OCI-LY1 (cell line): Measurements from ENCODE around the gene FADS6.

Experiments
- H2AFZ ChIP-seq: fragments of 200-600 bp; sonication (generic), shearing (Covaris generic); 2 replicates; pipeline ENCODE4 v1.6.0; 2014; ENCODE audit warnings: antibody characterized with exemption, mild to moderate bottlenecking, low read length
- H3F3A ChIP-seq: fragments of 200-600 bp; sonication (generic), shearing (Covaris generic); 2 replicates; pipeline ENCODE4 v1.6.0; 2014; ENCODE audit warnings: mild to moderate bottlenecking, antibody characterized with exemption, low read length, moderate library complexity; ENCODE audit not compliant: insufficient read depth
- H3K27ac ChIP-seq: fragments of 200-600 bp; sonication (generic); 2 replicates; pipeline ENCODE4 v1.5.1; 2014; ENCODE audit warnings: low read length, mixed run types, mild to moderate bottlenecking, low read depth; ENCODE audit not compliant: poor library complexity, severe bottlenecking
- H3K27me3 ChIP-seq: fragments of 200-600 bp; sonication (generic); 2 replicates; pipeline ENCODE4 v1.6.0; 2014; ENCODE audit warnings: antibody characterized with exemption, mild to moderate bottlenecking, low read length, moderate library complexity; ENCODE audit not compliant: insufficient read depth
- H3K36me3 ChIP-seq: fragments of 200-600 bp; sonication (generic); 2 replicates; pipeline ENCODE4 v1.6.1; 2014; ENCODE audit warnings: mild to moderate bottlenecking, antibody characterized with exemption, low read length, moderate library complexity, mixed read lengths; ENCODE audit not compliant: insufficient read depth
- H3K4me1 ChIP-seq: fragments of 200-600 bp; sonication (generic); 2 replicates; pipeline ENCODE4 v1.5.1; 2014; ENCODE audit warnings: mild to moderate bottlenecking, low read length, moderate library complexity; ENCODE audit not compliant: insufficient read depth, severe bottlenecking
- H3K4me2 ChIP-seq: fragments of 200-600 bp; sonication (generic), shearing (Covaris generic); 2 replicates; pipeline ENCODE4 v1.6.1; 2014; ENCODE audit warnings: low read length
- H3K4me3 ChIP-seq: fragments of 200-600 bp; sonication (generic); 2 replicates; pipeline ENCODE4 v1.5.1; 2014; ENCODE audit warnings: low read length, low read depth, mild to moderate bottlenecking, mixed read lengths; ENCODE audit not compliant: poor library complexity, severe bottlenecking
- H3K79me2 ChIP-seq: fragments of 200-600 bp; shearing (Covaris generic); 2 replicates; pipeline ENCODE4 v1.6.1; 2016; ENCODE audit warnings: mixed run types, low read length, mixed read lengths; ENCODE audit not compliant: insufficient read depth
- H3K9ac ChIP-seq: fragments of 200-600 bp; sonication (generic), shearing (Covaris generic); 2 replicates; pipeline ENCODE4 v1.6.1; 2014; ENCODE audit warnings: mild to moderate bottlenecking, low read length, mixed read lengths
- H3K9me2 ChIP-seq: fragments of 200-600 bp; sonication (generic), shearing (Covaris generic); 2 replicates; pipeline ENCODE4 v1.6.1; 2014; ENCODE audit warnings: low read depth, mild to moderate bottlenecking, low read length, mixed read lengths
- H3K9me3 ChIP-seq: fragments of 200-600 bp; shearing (Covaris generic); 2 replicates; pipeline ENCODE4 v1.6.1; 2014; ENCODE audit warnings: low read length, mixed read lengths
- H4K20me1 ChIP-seq: fragments of 200-600 bp; sonication (generic), shearing (Covaris generic); 2 replicates; pipeline ENCODE4 v1.6.0; 2016; ENCODE audit warnings: mild to moderate bottlenecking, low read length; ENCODE audit not compliant: insufficient read depth
- CTCF ChIP-seq: fragments of 200-600 bp; sonication (generic), shearing (Covaris generic); IDR thresholded peaks from 2 replicates; pipeline ENCODE4 v1.5.1; 2017; ENCODE audit warnings: mild to moderate bottlenecking, antibody characterized with exemption, low read length, moderate library complexity, mixed read lengths
- EZH2 ChIP-seq: fragments of 200-600 bp; sonication (generic), shearing (Covaris generic); IDR thresholded peaks from 2 replicates; pipeline ENCODE4 v1.8.0; 2017; ENCODE audit warnings: borderline replicate concordance, mixed run types, mild to moderate bottlenecking, antibody characterized with exemption, low read length, moderate library complexity, mixed read lengths

FADS6 gene

GRCh38 chr17:74866198-74866835 is 27.1 kb downstream of the FADS6 start:
- no peak overlapping the region for H3K27ac ChIP-seq
- H3K79me2 ChIP-seq, result no peaks in the 10 kb centered on the region
- H3K4me3 ChIP-seq, result no peak overlapping the region
- H3K27me3 ChIP-seq, result no peaks in the 10 kb centered on the region; the same call in 1 of the 2 replicates
- H3K9me3 ChIP-seq, result no peaks in the 10 kb centered on the region
- H4K20me1 ChIP-seq, result no peaks in the 10 kb centered on the region
- no peaks in the 10 kb centered on the region for H3F3A ChIP-seq
- H3K4me2 ChIP-seq, result no peak overlapping the region
- H3K36me3 ChIP-seq, result no peaks in the 10 kb centered on the region
- no peak overlapping the region for H2AFZ ChIP-seq
- H3K9ac ChIP-seq, result no peak overlapping the region
- H3K4me1 ChIP-seq, result no peaks in the 10 kb centered on the region
- no peak for TF ChIP-seq CTCF
- TF ChIP-seq EZH2, result no peak
- no peaks in the 10 kb centered on the region for H3K9me2 ChIP-seq

- Histone ChIP-seq H3K27me3 (no peaks in the 10 kb centered on the region; the same call in 1 of the 2 replicates), H3K79me2 (no peaks in the 10 kb centered on the region), H2AFZ (no peak overlapping the region), H3F3A (no peaks in the 10 kb centered on the region), H3K9me2 (no peaks in the 10 kb centered on the region), H3K4me3 (no peak overlapping the region), H3K4me2 (no peak overlapping the region), H3K9ac (no peak overlapping the region), H3K9me3 (no peaks in the 10 kb centered on the region), H4K20me1 (no peaks in the 10 kb centered on the region), H3K36me3 (no peaks in the 10 kb centered on the region), H3K27ac (no peak overlapping the region), H3K4me1 (no peaks in the 10 kb centered on the region)
- no peak for TF ChIP-seq EZH2
- peak; percentile 12; the same call in 1 of the 2 replicates for TF ChIP-seq CTCF
Observed at GRCh38 chr17:74865504-74866197, 27.8 kb downstream of the FADS6 start.

- H2AFZ ChIP-seq, result no peak overlapping the region
- no peaks in the 10 kb centered on the region for H3K36me3 ChIP-seq
- H3K9me2 ChIP-seq, result no peaks in the 10 kb centered on the region
- no peaks in the 10 kb centered on the region; the same call in 1 of the 2 replicates for H3K27me3 ChIP-seq
- H4K20me1 ChIP-seq, result no peaks in the 10 kb centered on the region
- TF ChIP-seq CTCF (peak; percentile 92), EZH2 (no peak)
- H3K4me3 ChIP-seq, result no peak overlapping the region
- no peak overlapping the region for H3K27ac ChIP-seq
- H3K4me2 ChIP-seq, result no peak overlapping the region
- no peak overlapping the region for H3K9ac ChIP-seq
- peaks cover 6% of the 10 kb centered on the region for H3K4me1 ChIP-seq
- no peaks in the 10 kb centered on the region for H3K9me3 ChIP-seq
- H3F3A ChIP-seq, result no peaks in the 10 kb centered on the region
- no peaks in the 10 kb centered on the region for H3K79me2 ChIP-seq
Observed at GRCh38 chr17:74864866-74865395, 28.5 kb downstream of the FADS6 start.
